Activated naive CD4-positive, alpha-beta T cell treated with anti-CD3 and anti-CD28 coated beads, Interleukin-2, amount 50 U/mL, for 24 hours (primary cell): Measurements from ENCODE around the gene RGSL1.

ENCODE experiments used
- H3K27ac Mint-ChIP-seq: one replicate; pipeline ENCODE4 v1.8.0; 2021; ENCODE audit warnings: mild to moderate bottlenecking, mixed read lengths
- H3K27me3 Mint-ChIP-seq: one replicate; pipeline ENCODE4 v1.8.0; 2021; ENCODE audit warnings: mixed read lengths
- H3K36me3 Mint-ChIP-seq: one replicate; pipeline ENCODE4 v1.8.0; 2021; ENCODE audit warnings: mixed read lengths
- H3K4me1 Mint-ChIP-seq: one replicate; pipeline ENCODE4 v1.8.0; 2021; ENCODE audit warnings: mixed read lengths
- H3K4me3 Mint-ChIP-seq: one replicate; pipeline ENCODE4 v1.8.0; 2021; ENCODE audit warnings: mild to moderate bottlenecking, mixed read lengths
- H3K9me3 Mint-ChIP-seq: one replicate; pipeline ENCODE4 v1.8.0; 2021; ENCODE audit warnings: mixed read lengths

RGSL1 gene

GRCh38 chr1:182450087-182450486 is at the start of gene RGSL1:
Gene RGSL1 (plus strand): TSS chr1:182450146. CDS start chr1:182450166, 20 bp downstream.
- Mint-ChIP-seq H3K4me1 (peaks cover 5% of the 10 kb centered on the region), H3K36me3 (no peaks in the 10 kb centered on the region), H3K4me3 (no peak within 1 kb of the TSS), H3K9me3 (no peaks in the 10 kb centered on the region), H3K27me3 (peaks cover 4% of the 10 kb centered on the region), H3K27ac (no peak within 1 kb of the TSS)

GRCh38 chr1:182400567-182400966 is 49.4 kb upstream of the RGSL1 start, which contains the start of gene TEDDM1:
Gene TEDDM1 (minus strand): TSS chr1:182400667. CDS start chr1:182400485, 182 bp downstream.
- peaks cover 5% of the 10 kb centered on the region for H3K4me1 Mint-ChIP-seq
- H3K36me3 Mint-ChIP-seq = no peaks in the 10 kb centered on the region
- no peak within 1 kb of the TSS for H3K27ac Mint-ChIP-seq
- no peak within 1 kb of the TSS for H3K4me3 Mint-ChIP-seq
- no peaks in the 10 kb centered on the region for H3K9me3 Mint-ChIP-seq
- H3K27me3 Mint-ChIP-seq = peaks cover 2% of the 10 kb centered on the region

GRCh38 chr1:182404781-182405180 is 45.2 kb upstream of the RGSL1 start:
- Mint-ChIP-seq H3K4me1 (no peaks in the 10 kb centered on the region), H3K4me3 (no peak overlapping the region), H3K9me3 (no peaks in the 10 kb centered on the region), H3K36me3 (no peaks in the 10 kb centered on the region), H3K27ac (no peak overlapping the region), H3K27me3 (peaks cover 7% of the 10 kb centered on the region)

- Mint-ChIP-seq H3K27me3 (peaks cover 9% of the 10 kb centered on the region), H3K9me3 (no peaks in the 10 kb centered on the region)
Measured at GRCh38 chr1:182405578-182405977, 44.4 kb upstream of the RGSL1 start.

GRCh38 chr1:182406012-182406411 is 43.9 kb upstream of the RGSL1 start:
- H3K27me3 Mint-ChIP-seq = peaks cover 9% of the 10 kb centered on the region
- H3K4me3 Mint-ChIP-seq = no peak overlapping the region
- no peaks in the 10 kb centered on the region for H3K36me3 Mint-ChIP-seq
- no peaks in the 10 kb centered on the region for H3K4me1 Mint-ChIP-seq
- no peak overlapping the region for H3K27ac Mint-ChIP-seq
- no peaks in the 10 kb centered on the region for H3K9me3 Mint-ChIP-seq

More at GRCh38 chr1:182405578-182405977, 44.4 kb upstream of the RGSL1 start:
- Mint-ChIP-seq H3K4me1 (no peaks in the 10 kb centered on the region), H3K36me3 (no peaks in the 10 kb centered on the region), H3K27ac (no peak overlapping the region), H3K4me3 (no peak overlapping the region)

GRCh38 chr1:182407724-182408123 is 42.2 kb upstream of the RGSL1 start:
- no peak overlapping the region for H3K4me3 Mint-ChIP-seq
- H3K27me3 Mint-ChIP-seq = peaks cover 9% of the 10 kb centered on the region

GRCh38 chr1:182408435-182409075 is 41.4 kb upstream of the RGSL1 start:
- H3K27me3 Mint-ChIP-seq = peaks cover 9% of the 10 kb centered on the region
- H3K36me3 Mint-ChIP-seq = no peaks in the 10 kb centered on the region
- H3K4me1 Mint-ChIP-seq = no peaks in the 10 kb centered on the region
- no peak overlapping the region for H3K4me3 Mint-ChIP-seq
- no peaks in the 10 kb centered on the region for H3K9me3 Mint-ChIP-seq
- H3K27ac Mint-ChIP-seq = no peak overlapping the region

More at GRCh38 chr1:182407724-182408123, 42.2 kb upstream of the RGSL1 start:
- Mint-ChIP-seq H3K4me1 (no peaks in the 10 kb centered on the region), H3K36me3 (no peaks in the 10 kb centered on the region), H3K27ac (no peak overlapping the region), H3K9me3 (no peaks in the 10 kb centered on the region)

GRCh38 chr1:182410138-182410537 is 39.8 kb upstream of the RGSL1 start:
- no peaks in the 10 kb centered on the region for H3K9me3 Mint-ChIP-seq
- peaks cover 18% of the 10 kb centered on the region for H3K27me3 Mint-ChIP-seq
- no peak overlapping the region for H3K27ac Mint-ChIP-seq
- no peak overlapping the region for H3K4me3 Mint-ChIP-seq
- no peaks in the 10 kb centered on the region for H3K4me1 Mint-ChIP-seq
- H3K36me3 Mint-ChIP-seq = no peaks in the 10 kb centered on the region

GRCh38 chr1:182410620-182411273 is 39.2 kb upstream of the RGSL1 start:
- no peaks in the 10 kb centered on the region for H3K4me1 Mint-ChIP-seq
- H3K27me3 Mint-ChIP-seq = peaks cover 21% of the 10 kb centered on the region
- H3K4me3 Mint-ChIP-seq = no peak overlapping the region
- H3K27ac Mint-ChIP-seq = no peak overlapping the region
- H3K9me3 Mint-ChIP-seq = no peaks in the 10 kb centered on the region
- no peaks in the 10 kb centered on the region for H3K36me3 Mint-ChIP-seq

GRCh38 chr1:182413486-182413885 is 36.5 kb upstream of the RGSL1 start:
- Mint-ChIP-seq H3K36me3 (no peaks in the 10 kb centered on the region), H3K4me3 (no peak overlapping the region), H3K9me3 (no peaks in the 10 kb centered on the region), H3K4me1 (no peaks in the 10 kb centered on the region), H3K27ac (no peak overlapping the region), H3K27me3 (peaks cover 17% of the 10 kb centered on the region)

GRCh38 chr1:182413969-182414368 is 36.0 kb upstream of the RGSL1 start:
- H3K4me3 Mint-ChIP-seq = no peak overlapping the region
- no peaks in the 10 kb centered on the region for H3K9me3 Mint-ChIP-seq
- H3K27ac Mint-ChIP-seq = no peak overlapping the region
- peaks cover 17% of the 10 kb centered on the region for H3K27me3 Mint-ChIP-seq
- H3K4me1 Mint-ChIP-seq = no peaks in the 10 kb centered on the region
- H3K36me3 Mint-ChIP-seq = no peaks in the 10 kb centered on the region

- H3K27ac Mint-ChIP-seq = no peak overlapping the region
- no peaks in the 10 kb centered on the region for H3K4me1 Mint-ChIP-seq
- no peaks in the 10 kb centered on the region for H3K9me3 Mint-ChIP-seq
- peaks cover 14% of the 10 kb centered on the region for H3K27me3 Mint-ChIP-seq
- H3K4me3 Mint-ChIP-seq = no peak overlapping the region
- H3K36me3 Mint-ChIP-seq = no peaks in the 10 kb centered on the region
Measured at GRCh38 chr1:182415789-182416188, 34.2 kb upstream of the RGSL1 start.

GRCh38 chr1:182426442-182427430 is 23.2 kb upstream of the RGSL1 start:
- peaks cover 4% of the 10 kb centered on the region for H3K27me3 Mint-ChIP-seq
- H3K4me1 Mint-ChIP-seq = peaks cover 13% of the 10 kb centered on the region
- H3K27ac Mint-ChIP-seq = no peak overlapping the region
- H3K4me3 Mint-ChIP-seq = no peak overlapping the region
- H3K9me3 Mint-ChIP-seq = no peaks in the 10 kb centered on the region
- no peaks in the 10 kb centered on the region for H3K36me3 Mint-ChIP-seq

- no peaks in the 10 kb centered on the region for H3K9me3 Mint-ChIP-seq
- H3K27me3 Mint-ChIP-seq = peaks cover 1% of the 10 kb centered on the region
- peaks cover 13% of the 10 kb centered on the region for H3K4me1 Mint-ChIP-seq
- no peaks in the 10 kb centered on the region for H3K36me3 Mint-ChIP-seq
- H3K27ac Mint-ChIP-seq = no peak overlapping the region
- no peak overlapping the region for H3K4me3 Mint-ChIP-seq
Measured at GRCh38 chr1:182428043-182428442, 21.9 kb upstream of the RGSL1 start.

- H3K27me3 Mint-ChIP-seq = no peaks in the 10 kb centered on the region
- no peak overlapping the region for H3K27ac Mint-ChIP-seq
- no peaks in the 10 kb centered on the region for H3K9me3 Mint-ChIP-seq
- H3K36me3 Mint-ChIP-seq = no peaks in the 10 kb centered on the region
- peaks cover 13% of the 10 kb centered on the region for H3K4me1 Mint-ChIP-seq
- H3K4me3 Mint-ChIP-seq = peak overlapping the region; percentile 6
Measured at GRCh38 chr1:182430263-182431068, 19.5 kb upstream of the RGSL1 start.
